WERI-Rb-1 (cell line): ENCODE measurements around the gene SPATA32.
A peak's percentile ranks its signal among the peaks of the same experiment; 100 is the strongest.

Experiments used
- DNase-seq: peaks from one replicate; pipeline ENCODE4 v3.0.0-alpha.2; 2020
- H3K27ac ChIP-seq: fragments of 250-450 bp; sonication (Bioruptor Pico); 2 replicates; pipeline ENCODE4 v1.5.1; 2020; ENCODE audit warnings: mild to moderate bottlenecking, moderate library complexity
- H3K27me3 ChIP-seq: fragments of 250-450 bp; sonication (Bioruptor Pico); 2 replicates; pipeline ENCODE4 v1.5.1; 2021; ENCODE audit warnings: mild to moderate bottlenecking, low read depth, moderate library complexity; ENCODE audit not compliant: insufficient read depth, severe bottlenecking
- H3K36me3 ChIP-seq: fragments of 250-450 bp; sonication (Bioruptor Pico); 2 replicates; pipeline ENCODE4 v1.5.1; 2020; ENCODE audit warnings: mild to moderate bottlenecking, moderate library complexity
- H3K4me3 ChIP-seq: 2 replicates; pipeline ENCODE4 v1.5.1; 2011; ENCODE audit warnings: low read depth, mild to moderate bottlenecking, control low read depth, low read length
- H3K9me3 ChIP-seq: fragments of 250-450 bp; sonication (Bioruptor Pico); 2 replicates; pipeline ENCODE4 v1.5.1; 2021; ENCODE audit warnings: mild to moderate bottlenecking, moderate library complexity; ENCODE audit not compliant: severe bottlenecking
- TF ChIP-seq, protein P1 (sequence below): IDR thresholded peaks from 2 replicates; pipeline ENCODE4 v1.5.1; 2011; ENCODE audit warnings: low read depth, mild to moderate bottlenecking, control low read depth, inconsistent platforms, low read length

Gene SPATA32

DNA sequence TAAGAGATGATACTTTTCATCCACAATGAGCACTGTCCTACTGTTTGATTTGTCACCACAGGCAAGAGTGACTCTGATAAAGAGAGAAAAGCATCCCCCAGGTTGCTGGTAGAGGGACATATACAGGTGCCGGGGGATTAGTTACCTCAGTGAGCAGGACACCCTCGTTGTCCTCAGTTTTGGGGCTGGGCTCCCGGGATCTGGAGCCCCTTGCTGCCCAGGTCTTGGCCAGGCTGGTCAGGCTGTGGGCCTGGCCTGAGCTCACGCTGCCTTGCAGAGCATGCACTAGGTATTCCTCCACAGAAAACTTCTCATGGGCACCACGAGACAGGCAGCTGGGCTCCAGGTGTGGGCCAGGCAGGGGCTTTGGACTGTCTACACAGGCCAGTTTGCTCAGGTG, 24.4 kb upstream of the SPATA32 start:
- no peak for DNase-seq
- Histone ChIP-seq H3K9me3 (no peaks in the 10 kb centered on the region), H3K4me3 (no peak overlapping the region), H3K27me3 (no peaks in the 10 kb centered on the region), H3K27ac (peak overlapping the region; percentile 18), H3K36me3 (peaks cover 79% of the 10 kb centered on the region)
- TF ChIP-seq, protein P1, sequence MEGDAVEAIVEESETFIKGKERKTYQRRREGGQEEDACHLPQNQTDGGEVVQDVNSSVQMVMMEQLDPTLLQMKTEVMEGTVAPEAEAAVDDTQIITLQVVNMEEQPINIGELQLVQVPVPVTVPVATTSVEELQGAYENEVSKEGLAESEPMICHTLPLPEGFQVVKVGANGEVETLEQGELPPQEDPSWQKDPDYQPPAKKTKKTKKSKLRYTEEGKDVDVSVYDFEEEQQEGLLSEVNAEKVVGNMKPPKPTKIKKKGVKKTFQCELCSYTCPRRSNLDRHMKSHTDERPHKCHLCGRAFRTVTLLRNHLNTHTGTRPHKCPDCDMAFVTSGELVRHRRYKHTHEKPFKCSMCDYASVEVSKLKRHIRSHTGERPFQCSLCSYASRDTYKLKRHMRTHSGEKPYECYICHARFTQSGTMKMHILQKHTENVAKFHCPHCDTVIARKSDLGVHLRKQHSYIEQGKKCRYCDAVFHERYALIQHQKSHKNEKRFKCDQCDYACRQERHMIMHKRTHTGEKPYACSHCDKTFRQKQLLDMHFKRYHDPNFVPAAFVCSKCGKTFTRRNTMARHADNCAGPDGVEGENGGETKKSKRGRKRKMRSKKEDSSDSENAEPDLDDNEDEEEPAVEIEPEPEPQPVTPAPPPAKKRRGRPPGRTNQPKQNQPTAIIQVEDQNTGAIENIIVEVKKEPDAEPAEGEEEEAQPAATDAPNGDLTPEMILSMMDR = no peak

DNA sequence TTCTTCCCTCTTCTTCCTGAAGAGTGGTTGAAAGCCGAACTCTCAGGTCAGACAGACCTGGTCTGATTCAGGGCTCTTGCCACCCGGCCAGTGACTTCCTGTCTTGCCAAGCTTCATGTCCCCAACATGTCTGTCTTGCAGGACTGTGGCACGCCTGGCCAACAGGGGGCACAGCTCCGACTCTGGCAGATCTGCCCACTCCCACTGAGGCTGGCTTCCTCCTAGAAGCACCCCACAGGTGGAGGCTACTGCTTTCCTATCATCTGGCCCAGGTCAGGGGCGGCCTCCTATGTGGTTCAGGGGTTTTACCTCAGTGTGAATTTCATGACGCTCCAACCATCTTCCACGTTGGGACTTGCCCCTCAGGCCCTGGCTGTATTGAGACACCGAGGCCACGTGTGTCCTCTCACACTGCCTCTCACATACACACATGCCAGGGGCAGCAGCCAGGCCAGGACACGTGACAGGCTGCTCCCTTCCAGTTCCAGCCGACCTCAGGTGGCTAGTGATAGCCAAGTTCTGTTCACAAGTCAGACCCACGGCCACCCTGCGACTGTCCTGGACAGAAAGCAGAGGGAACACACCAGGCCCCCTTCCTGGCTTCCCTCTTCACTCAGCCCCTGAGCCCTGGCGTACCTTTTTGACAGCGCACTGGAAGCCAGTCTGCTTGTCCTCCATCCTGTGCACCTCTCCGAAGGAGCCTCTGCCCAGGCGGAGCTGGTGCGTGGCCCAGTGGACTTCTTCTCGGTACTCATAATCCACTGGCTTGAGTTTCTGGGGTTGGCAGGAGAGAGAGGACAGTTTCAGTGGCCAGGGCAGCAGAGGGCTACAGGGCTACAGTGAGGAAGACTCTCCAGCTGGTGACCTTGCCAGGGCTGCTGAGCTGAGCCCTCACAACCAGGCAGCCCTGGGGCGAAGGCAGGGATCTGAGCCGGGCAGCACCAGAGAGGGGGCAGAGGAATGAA, 22.6 kb upstream of the SPATA32 start:
- Histone ChIP-seq H3K36me3 (peaks cover 79% of the 10 kb centered on the region), H3K27ac (peak overlapping the region; percentile 7; the same call in 1 of the 2 replicates), H3K9me3 (no peaks in the 10 kb centered on the region), H3K4me3 (no peak overlapping the region), H3K27me3 (no peaks in the 10 kb centered on the region)
- DNase-seq = peak; percentile 48
- TF ChIP-seq, protein P1 = peak; percentile 59

DNA sequence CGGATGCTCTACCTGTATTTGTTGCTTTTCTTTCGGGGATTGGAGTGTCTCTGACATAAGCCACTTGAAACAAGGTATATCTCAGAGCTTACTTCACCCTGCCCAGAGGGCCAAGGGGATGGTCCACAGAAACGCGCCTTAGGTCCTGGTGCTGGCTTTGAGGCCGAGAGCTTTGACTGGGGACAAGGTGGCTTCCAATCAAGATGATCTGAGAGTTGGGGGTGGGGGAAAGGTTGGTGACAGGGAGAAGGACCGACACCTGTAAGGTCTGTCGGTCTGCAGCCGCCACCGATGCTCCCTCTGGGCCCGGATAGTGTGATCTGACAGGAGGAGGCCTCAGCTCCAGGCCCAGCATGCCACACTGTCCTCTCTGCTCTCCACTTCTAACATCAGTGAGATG, 21.8 kb upstream of the SPATA32 start:
- H3K36me3 ChIP-seq = peaks cover 77% of the 10 kb centered on the region
- no peak for DNase-seq
- H3K27me3 ChIP-seq = no peaks in the 10 kb centered on the region
- no peaks in the 10 kb centered on the region for H3K9me3 ChIP-seq
- H3K27ac ChIP-seq = peak overlapping the region; percentile 7; the same call in 1 of the 2 replicates
- TF ChIP-seq, protein P1 = no peak
- H3K4me3 ChIP-seq = no peak overlapping the region

DNA sequence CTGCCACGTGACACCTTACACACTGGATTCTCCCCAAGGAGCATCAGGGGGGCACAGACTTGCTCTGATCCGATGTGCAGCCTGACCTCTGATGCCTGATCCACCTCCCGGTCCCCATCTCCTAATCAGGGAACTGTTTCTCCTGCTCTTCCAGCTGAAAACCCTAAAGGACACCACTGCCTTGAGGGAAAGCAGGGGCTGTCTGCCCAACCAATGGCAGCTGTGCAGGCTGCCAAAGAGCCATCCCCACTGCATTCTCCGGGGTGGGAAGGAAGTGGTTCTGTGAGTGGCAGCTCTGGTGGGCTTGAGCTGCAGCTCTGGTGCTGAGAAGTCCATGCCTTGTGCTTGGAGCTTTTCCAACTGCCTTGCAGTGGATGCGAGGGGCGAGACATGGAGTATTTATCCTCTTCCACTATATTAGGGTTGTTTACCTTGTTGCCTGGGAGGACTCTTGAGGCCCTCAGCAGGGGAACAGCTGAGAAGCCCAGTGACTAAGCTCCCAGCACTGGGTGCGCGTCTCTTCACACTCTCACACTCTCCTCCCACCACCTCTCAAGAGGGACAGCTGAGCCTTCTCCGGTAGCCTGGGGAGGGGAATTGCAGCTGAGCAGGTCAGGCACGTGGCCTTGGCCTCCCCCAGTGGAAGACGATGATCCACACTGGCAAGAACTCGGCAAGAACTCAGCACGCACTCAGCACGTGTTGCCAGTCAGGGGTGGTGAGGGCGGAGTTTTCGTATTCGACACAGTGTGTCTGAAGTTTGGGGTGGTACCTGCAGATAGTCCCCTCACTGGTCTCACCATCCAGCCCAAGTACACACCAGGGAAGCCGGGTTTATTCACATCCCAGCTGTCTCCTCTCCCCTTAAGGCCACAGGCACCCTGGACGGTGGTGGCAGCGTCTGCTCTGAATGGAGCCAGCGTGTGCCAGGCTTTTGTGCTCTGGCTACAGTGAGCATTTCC, 21.1 kb upstream of the SPATA32 start:
- Histone ChIP-seq H3K27me3 (no peaks in the 10 kb centered on the region), H3K27ac (peak overlapping the region; percentile 42), H3K36me3 (peaks cover 71% of the 10 kb centered on the region), H3K4me3 (no peak overlapping the region), H3K9me3 (no peaks in the 10 kb centered on the region)
- peak; percentile 57 for DNase-seq
- TF ChIP-seq, protein P1 = no peak

DNA sequence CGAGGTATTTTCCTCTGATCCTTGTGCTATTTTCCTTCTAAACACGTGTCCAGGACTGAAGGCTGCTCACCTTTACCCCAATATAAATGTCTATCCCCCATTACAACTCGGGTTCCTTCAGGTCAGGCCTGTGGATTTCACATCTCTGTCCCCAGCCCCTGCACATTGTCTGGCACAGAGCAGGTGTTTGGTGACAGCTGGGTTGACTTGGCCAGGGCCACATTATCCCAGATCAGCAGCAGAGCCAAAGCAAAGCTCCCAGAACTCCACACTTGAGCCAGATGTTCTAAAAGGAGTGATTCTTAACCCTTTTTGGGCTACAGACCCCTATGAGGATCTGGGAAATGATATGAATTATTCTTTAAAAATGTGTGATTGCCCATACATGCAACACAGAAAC, 18.0 kb upstream of the SPATA32 start:
- Histone ChIP-seq H3K4me3 (no peak overlapping the region), H3K27ac (no peak overlapping the region), H3K36me3 (peaks cover 41% of the 10 kb centered on the region), H3K27me3 (no peaks in the 10 kb centered on the region), H3K9me3 (no peaks in the 10 kb centered on the region)
- peak; percentile 44 for DNase-seq
- TF ChIP-seq, protein P1 = no peak
